SK-N-DZ (cell line): ENCODE measurements around the gene SERF1B. TPM values are rescaled to one million over a fixed set of nuclear protein-coding genes. Genes with fewer than 3 reads are reported as not detected.
"Not testable (repeated sequence)": the region's sequence is repeated elsewhere in the genome, so short reads cannot be mapped to it uniquely, and the experiment has no call there.

Experiments
- DNase-seq: peaks from one replicate; pipeline ENCODE4 v3.0.0-alpha.2; 2015; ENCODE audit warnings: low spot score
- polyA plus RNA-seq, 2 experiments: library from polyadenylated mRNA; depleted of rRNA; stranded (reverse); fragments of >200 nt; gene quantifications; 2 replicates each; pipeline ENCODE4 v1.2.3, GENCODE V29; 2014
- small RNA-seq, 2 experiments: library from RNA; depleted of rRNA; stranded (forward); fragments of <200 nt; gene quantifications; one replicate each; pipeline ENCODE3, GENCODE V24; 2014

SERF1B gene
- 132 and 166 TPM in 2 replicates for polyA plus RNA-seq (2014; cell fraction: cytosol; rRNA removed)
- polyA plus RNA-seq (2014; cell fraction: nucleus; rRNA removed), result 108 and 122 TPM in 2 replicates

DNA sequence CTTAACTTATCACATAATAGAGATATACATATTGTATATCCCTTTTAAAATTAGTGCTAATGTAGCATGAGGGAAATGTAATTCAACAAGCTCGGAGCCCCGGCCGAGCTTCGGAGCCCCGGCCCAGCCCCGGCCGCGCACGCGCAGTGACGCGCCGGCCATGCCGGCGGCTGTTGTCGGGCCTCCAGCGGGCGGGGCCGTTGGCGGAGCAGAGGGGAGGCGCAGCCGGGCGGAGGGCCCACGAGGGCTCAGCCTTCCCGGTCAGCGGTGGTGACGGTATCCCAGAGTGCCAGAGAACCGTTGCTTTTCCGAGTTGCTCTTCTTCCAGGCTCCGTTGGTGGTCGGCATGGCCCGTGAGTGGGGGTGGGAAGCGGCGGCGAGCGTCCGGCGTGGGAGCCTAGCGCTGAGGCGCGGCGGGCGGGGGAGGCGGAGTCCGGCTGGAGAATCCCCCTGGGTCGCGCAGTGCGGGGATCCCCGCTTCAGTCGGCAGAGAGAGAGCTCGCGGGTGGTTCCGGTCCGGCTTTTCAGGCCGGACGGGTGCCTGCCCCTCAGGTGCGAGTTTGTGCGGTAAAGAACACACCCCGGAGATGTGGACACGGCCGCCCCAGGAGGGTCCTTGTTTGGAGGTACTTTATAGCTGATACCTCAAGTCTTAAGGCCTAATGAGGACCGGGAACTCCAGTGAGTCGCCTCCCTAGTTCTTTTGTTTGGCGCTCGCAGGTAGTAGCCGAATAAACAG lies at the start of gene SERF1B:
Gene SERF1B (plus strand): TSS at position 146 of the 739 bp plus-strand sequence. CDS start 201 bp downstream, at position 347.
- not testable (repeated sequence) for DNase-seq

DNA sequence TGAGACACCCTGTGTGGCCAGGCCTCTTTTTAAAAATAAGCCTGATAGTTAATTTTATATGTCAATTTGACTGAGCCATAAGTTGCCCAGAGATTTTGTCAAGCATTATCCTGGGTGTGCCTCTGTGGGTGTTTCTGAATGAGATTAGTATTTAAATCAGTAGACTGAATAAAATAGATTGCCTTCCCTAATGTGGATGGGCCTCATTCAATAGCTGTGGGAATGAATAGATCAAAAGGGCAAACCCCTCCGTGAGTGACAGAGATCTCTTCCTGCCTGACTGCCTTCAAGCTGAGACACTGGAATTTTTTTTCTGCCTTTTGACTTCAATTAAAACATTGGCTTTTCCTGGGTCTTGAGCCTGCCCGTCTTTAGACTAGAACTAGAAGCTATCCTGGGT lies 33.3 kb upstream of the SERF1B start:
- not testable (repeated sequence) for DNase-seq

DNA sequence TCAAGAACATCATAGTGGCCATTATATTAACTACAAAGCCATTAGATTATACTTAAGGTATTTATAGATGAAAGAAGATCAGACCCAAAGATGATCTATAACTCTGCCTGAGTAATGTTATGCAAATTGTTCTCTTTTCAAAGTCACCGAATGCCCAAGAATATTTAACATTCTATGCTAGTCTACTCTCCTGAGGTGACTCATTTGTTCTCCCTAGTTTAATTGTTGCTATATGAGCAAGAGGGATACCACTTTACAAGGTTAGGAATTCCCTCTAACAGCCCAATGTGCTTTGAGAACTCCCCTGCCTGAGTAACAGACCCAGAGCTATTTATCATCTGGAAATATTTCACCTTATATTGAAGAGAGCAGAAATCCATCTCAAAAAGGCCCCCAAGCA lies 29.5 kb upstream of the SERF1B start:
- DNase-seq, result not testable (repeated sequence)

DNA sequence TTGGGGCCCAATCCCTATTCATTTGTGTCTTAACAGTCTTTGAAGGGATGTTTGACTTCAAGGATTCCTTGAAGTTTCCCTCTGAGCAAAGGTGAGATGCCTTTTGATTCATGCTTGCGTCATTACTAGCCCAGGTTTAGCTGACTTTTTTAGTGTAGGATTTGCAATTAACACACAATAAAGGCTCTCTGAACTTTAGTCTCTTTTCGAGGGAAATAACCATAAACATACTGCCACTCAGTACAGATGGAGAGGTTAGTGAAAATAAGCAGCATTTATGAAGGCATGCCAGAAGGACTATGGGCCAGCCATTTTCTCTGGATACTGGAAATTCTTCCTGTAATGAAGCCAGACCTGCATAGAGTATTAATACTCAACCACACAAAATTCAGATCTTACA lies 4.4 kb upstream of the SERF1B start:
- not testable (repeated sequence) for DNase-seq

DNA sequence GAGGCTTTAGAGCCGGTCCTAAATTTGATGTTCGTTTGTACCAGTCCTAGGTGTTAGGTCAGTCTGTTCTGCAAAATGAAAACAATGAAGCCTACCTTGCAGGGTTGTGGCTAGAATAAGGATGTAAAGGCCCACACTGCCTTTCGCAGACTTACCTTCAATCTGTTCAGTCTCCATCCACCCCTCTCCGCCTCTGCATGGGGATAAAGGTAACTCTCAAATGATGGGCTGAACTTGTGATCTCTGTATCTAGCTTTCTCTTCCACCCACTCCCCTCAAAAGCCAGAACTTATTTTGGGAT lies 744 bp downstream of the SERF1B start:
- DNase-seq, result not testable (repeated sequence)

DNA sequence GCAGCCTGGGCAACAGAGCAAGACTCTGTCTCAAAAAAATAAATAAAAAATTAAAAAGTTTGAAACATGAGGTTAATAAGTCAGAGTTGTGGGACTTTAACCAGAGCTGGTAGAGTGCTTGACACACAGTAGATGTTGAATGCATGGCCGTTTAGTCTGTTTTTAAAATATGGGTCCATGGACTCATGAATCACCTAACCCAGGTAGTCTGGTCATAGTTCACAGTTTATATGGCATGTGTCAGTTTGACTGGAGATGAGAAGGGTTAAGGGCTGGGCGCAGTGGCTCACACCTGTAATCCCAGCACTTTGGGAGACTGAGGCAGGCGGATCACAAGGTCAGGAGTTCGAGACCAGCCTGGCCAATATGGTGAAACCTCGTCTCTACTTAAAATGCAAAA lies 6.2 kb downstream of the SERF1B start:
- not testable (repeated sequence) for DNase-seq

DNA sequence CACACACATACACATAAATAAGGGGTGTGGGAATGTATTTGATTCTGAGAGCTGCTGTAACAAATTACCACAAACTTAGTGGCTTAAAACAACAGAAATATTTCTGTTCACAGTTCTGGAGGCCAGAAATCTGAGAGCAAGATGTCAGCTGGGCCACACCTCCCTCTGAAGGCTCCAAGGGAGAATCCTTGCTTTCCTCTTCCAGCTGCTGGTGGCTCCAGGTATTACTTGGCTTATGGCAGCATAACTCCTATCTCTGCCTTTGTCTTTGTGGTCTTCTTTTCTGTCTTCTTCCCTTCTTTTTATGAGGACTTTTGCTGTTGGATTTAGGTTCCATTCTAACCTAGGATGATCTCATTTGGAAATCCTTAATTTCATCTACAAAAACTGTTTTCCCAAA lies 16.4 kb downstream of the SERF1B start:
- not testable (repeated sequence) for DNase-seq

DNA sequence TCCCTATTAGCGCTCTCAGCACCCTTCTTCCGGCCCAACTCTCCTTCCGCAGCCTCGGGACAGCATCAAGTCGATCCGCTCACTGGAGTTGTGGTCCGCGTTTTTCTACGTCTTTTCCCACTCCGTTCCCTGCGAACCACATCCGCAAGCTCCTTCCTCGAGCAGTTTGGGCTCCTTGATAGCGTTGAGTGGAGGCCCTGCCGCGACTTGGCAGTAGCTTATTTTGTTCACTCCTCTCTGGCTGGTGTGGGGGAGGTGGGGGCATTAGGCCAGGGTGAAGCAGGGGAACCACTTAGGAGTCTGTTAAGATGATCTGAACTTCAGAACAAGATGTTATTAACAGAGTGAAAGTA lies 24.7 kb downstream of the SERF1B start:
- not testable (repeated sequence) for DNase-seq

DNA sequence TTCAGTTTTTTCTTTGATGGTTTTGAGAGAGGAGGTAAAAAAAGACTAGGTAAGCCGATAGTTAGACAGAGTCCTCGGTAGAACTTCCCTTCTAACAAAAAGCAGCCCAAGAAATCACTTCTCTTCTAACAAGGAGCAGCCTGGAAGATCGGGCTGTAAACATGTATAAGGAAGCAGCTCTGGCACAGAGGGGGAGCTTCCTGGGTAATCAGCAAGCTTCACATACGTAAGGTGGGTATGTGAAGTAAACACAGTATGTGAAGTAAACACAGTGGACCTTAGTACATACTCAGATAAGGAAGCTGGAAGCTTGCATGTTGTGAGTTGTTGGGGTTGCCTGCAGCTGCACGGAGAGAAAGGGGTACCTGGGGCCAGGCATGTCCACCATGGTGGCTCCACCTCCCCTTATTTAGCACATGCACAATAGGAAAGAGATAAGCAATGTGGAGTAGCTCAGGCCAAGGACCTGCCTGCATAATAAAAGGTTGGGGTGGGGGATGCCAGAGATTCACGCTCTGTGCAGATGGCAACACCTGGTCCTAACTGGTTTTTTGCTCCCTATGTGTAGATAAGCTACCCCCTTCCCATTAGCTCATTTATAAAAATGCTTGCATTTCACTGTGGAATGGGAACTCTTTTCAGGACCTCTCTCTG lies 31.4 kb downstream of the SERF1B start:
- not testable (repeated sequence) for DNase-seq

DNA sequence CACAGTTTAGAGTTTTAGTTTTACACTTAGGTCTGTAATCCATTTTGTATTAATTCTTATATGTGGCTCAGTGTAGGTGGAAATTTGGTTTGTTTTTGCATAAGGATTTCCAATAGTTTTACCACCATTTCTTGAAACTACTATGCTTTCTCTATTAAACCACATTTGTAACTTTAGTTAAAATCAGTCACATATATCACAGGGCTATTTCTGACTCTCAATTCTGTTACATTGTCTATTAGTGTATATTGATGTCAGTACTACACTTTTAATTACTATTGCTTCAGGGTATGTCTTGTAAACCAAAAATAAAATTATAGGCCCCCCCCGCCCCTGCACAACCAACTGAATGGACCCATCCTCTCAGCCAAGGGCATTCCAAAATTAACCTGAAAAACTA lies 32.1 kb downstream of the SERF1B start:
- not testable (repeated sequence) for DNase-seq

DNA sequence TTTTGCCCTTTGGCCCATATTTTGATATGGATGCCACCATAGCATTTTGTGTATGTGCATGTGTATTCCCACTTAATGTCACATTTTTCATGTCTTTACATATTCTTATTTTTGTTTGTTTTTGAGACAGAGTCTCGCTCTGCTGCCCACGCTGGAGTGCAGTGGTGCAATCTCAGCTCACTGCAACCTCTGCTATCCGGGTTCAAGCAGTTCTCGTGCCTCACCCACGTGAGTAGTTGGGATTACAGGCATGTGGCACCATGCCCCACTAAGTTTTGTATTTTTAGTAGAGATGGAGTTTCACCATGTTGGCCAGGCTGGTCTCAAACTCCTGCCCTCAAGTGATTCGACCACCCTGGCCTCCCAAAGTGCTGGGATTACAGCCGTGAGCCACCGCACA lies 52.6 kb downstream of the SERF1B start:
- DNase-seq, result not testable (repeated sequence)

DNA sequence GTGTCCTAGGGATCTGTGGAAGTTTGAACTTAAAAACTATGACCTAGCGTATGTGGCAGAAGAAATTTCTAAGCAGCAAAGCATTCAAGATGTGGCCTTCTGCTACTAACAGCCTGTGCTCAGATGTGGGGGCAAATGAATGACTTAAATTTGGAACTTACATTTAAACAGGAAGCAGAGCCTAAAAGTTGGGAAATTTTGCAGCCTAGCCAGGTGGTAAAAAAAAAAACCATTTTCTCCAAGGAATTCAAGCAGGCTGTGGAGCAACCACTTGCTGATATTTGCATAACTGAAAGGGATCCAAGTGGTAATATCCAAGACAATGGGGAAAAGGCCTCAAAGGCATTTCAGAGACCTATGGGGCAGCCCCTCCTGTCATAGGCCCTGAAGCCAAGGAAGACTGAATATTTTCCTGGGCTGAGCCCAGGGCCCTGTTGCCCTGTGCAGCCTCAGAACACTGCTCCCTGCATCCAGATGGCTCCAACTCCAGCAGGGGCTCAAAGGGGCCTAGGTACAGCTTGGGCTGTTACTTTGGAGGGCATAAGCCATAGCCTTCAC lies 63.9 kb downstream of the SERF1B start:
- DNase-seq, result not testable (repeated sequence)

DNA sequence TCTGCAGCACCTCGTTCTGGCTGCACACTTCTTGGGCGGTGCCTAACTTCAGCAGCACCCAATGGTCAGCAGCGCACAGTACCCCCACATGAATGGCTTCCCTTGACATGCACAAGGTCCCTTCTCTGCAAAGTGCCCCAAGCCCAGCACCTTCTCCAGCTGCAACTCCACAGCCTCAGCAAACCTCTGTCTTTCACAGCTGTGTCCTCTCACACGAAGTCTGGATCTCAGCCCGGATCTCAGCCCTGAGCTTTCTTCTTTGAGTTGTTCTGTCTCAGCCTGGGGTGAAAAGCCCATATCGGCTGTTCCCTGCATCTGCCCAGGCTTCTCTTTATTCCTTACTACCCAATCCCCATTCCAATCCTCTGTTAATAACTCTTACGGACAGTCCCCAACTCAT lies 66.7 kb downstream of the SERF1B start:
- DNase-seq, result not testable (repeated sequence)

Small RNA genes lying within 50 kb of the gene (small RNA-seq; reads per million reads assigned to genes)
- gene CDH12P2, result 0 reads per million in 2 experiments
